HG02642 (cell line): ENCODE measurements around the gene SLC35F1.

ENCODE experiments used
- ATAC-seq: cut with Tn5 transposase; IDR thresholded peaks from one replicate; pipeline ENCODE4 v1.9.1; 2021; ENCODE audit warnings: mild to moderate bottlenecking; ENCODE audit not compliant: unreplicated experiment, poor library complexity

The SLC35F1 gene

GRCh38 chr6:118297821-118298220 is 390.8 kb downstream of the SLC35F1 start:
- ATAC-seq: no peak

GRCh38 chr6:118298476-118299427 is 391.7 kb downstream of the SLC35F1 start:
- ATAC-seq: no peak

- ATAC-seq: no peak
These were observed 392.4 kb downstream of the SLC35F1 start for GRCh38 chr6:118299457-118299856.

- ATAC-seq: no peak
These were observed 397.3 kb downstream of the SLC35F1 start for GRCh38 chr6:118304321-118304720.

GRCh38 chr6:118305081-118305480 is 398.0 kb downstream of the SLC35F1 start:
- ATAC-seq: no peak

GRCh38 chr6:118306392-118307238 is 399.6 kb downstream of the SLC35F1 start:
- no peak for ATAC-seq

- no peak for ATAC-seq
These were observed 400.5 kb downstream of the SLC35F1 start for GRCh38 chr6:118307581-118307980.

GRCh38 chr6:118309337-118310093 is 402.5 kb downstream of the SLC35F1 start:
- no peak for ATAC-seq

- no peak for ATAC-seq
These were observed 406.1 kb downstream of the SLC35F1 start for GRCh38 chr6:118313208-118313607.

GRCh38 chr6:118313762-118314161 is 406.7 kb downstream of the SLC35F1 start:
- ATAC-seq: no peak

- ATAC-seq: no peak
These were observed 409.8 kb downstream of the SLC35F1 start for GRCh38 chr6:118316796-118317384.

GRCh38 chr6:118317581-118318563 is 410.8 kb downstream of the SLC35F1 start:
- no peak for ATAC-seq

GRCh38 chr6:118318648-118319047 is 411.6 kb downstream of the SLC35F1 start:
- no peak for ATAC-seq

GRCh38 chr6:118319416-118319815 is 412.4 kb downstream of the SLC35F1 start:
- ATAC-seq: no peak

- no peak for ATAC-seq
These were observed 413.0 kb downstream of the SLC35F1 start for GRCh38 chr6:118319894-118320649.

- no peak for ATAC-seq
These were observed 413.6 kb downstream of the SLC35F1 start for GRCh38 chr6:118320652-118321051.

- no peak for ATAC-seq
These were observed 417.1 kb downstream of the SLC35F1 start for GRCh38 chr6:118324116-118324515.

- ATAC-seq: no peak
These were observed 418.3 kb downstream of the SLC35F1 start for GRCh38 chr6:118325220-118325860.
